HG02798 (cell line): ENCODE data around the gene PADI3.
A peak's percentile ranks its signal among the peaks of the same experiment; 100 is the strongest.

Source experiments
- ATAC-seq: cut with Tn5 transposase; IDR thresholded peaks from one replicate; pipeline ENCODE4 v1.9.1; 2021; ENCODE audit warnings: mild to moderate bottlenecking; ENCODE audit not compliant: unreplicated experiment, poor library complexity

The PADI3 gene

DNA sequence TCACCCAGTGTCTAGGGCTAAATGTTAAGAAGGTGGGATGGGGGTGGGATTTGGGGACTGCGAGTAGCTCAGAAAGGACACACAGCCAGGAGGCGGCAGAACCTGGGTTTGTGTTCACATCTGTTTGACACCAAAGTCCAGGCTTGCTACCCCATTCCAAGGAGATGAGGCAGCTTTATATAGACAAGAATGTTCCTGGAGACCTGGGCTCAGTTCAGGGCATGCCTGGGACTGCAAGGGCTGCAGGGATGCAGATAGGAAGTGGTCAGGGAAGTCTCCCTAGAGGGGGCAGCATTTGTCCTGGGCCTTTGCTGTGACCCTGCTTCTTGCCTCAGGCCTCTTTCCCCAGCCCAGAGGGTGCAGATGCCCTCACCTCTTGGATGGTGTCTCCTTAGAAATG lies 16.3 kb downstream of the PADI3 start:
- no peak for ATAC-seq

DNA sequence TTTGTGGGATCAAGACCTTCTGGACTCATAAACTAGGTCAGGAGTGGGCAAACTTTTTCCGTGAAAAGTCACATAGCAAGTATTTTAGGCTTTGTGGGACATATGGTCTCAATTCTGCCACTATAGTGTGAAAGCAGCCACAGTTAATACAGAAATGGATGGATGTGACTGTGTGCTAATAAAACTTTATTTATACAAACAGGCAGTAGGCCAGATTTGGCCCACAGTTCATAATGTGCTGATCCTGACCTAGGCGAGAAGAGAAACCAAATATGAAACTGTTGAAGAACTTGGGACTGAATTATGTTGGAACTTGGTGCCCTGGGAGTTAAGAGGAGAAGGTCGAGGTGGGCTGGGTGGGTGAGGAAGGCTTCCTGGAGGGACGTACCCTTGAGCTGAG lies 17.1 kb downstream of the PADI3 start:
- no peak for ATAC-seq

- no peak for ATAC-seq
These were observed 22.2 kb downstream of the PADI3 start for GRCh38 chr1:17270891-17271765.

- no peak for ATAC-seq
These were observed 23.2 kb downstream of the PADI3 start for GRCh38 chr1:17272066-17272465.

DNA sequence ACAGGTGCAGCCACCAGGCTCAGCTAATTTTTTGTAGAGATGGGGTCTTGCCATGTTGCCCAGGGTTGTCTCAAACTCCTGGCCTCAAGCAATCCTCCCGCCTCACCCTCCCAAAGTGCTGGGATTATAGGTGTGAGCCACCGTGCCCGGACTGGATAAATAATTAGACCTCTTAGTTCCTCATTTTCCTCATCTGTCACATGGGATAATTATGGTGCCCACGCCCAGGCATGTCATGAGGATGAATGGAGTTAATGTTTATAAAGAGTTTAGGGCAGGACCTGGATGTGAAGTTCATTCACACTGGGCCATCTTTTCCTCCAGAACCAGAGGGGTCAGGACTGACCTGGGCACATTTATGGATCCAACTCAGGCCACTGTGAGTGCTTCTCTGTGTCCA lies 23.7 kb downstream of the PADI3 start:
- no peak for ATAC-seq

GRCh38 chr1:17273096-17273495 lies 24.2 kb downstream of the PADI3 start:
- ATAC-seq, result no peak

GRCh38 chr1:17274186-17275170 lies 25.6 kb downstream of the PADI3 start:
- peak; percentile 36 for ATAC-seq

- no peak for ATAC-seq
These were observed 27.7 kb downstream of the PADI3 start for GRCh38 chr1:17276568-17276967.

DNA sequence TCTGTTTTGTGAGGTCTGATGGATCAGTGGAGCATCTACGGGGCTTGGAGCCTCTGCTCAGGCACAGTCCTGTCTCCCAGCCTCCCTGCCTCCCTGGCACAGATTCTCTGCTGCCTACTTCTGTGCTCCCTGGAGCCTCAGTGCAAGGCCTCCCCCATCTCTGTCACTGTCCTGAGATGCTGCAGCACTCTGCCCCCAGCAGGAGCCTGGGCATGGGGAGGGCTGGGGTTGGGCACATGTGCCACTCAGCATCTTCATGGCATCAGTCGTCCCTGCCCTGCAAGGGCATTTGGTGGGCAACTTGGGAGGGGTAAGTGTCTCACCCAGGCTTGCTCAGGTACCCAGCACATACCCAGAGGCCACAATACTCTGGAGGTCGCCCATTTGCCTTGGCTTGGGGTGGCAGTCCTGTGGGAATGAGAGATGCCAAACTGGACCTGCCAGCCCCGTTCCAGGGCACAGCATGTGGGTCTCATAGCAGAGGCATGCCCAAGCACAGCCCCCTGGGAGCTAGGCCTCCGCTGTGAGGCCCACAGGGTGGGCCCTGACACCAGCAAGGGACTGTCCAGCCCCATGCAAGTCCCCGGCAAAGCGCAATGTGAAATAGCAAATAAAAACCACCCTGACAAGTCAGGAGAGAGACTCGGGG lies 28.7 kb downstream of the PADI3 start:
- no peak for ATAC-seq

DNA sequence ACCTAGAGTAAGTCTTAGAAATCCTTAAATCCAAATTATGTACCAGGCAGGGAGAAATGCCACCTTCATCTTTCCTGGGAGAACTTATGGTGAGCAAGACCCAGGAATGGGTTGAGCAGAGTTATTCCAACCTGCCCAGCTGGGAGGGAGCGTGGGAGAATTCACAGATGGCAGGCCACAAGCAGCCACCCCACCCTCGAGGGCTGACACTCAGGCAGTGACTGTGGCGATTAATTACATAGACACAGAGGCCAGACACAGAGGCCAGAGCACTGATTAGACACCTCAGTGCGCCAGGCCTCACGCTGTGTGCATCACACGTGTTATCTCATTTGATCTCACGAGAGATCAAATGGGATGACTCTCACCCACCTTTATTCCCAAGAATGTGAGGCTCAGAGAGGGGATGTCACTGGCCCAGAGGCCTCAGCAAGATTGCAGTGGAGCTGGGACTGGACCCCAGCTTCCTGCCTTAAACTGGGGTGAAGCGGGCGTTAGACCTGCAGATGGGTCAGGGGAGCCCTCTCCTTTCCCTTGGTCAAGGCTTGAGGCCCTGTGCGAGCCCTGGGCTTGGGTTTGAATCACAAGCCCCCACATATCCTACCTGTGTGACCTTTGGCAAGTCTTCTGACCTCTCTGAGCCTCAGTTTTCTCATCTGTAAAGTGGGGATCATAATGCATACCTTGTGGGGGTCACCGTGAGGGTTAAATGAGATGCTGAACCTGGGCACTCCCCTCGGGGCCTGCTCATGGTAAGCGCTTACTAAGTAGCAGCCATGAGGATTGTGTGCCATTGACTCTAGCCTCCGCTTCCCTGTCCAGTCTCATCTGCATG lies 30.3 kb downstream of the PADI3 start:
- ATAC-seq, result no peak

DNA sequence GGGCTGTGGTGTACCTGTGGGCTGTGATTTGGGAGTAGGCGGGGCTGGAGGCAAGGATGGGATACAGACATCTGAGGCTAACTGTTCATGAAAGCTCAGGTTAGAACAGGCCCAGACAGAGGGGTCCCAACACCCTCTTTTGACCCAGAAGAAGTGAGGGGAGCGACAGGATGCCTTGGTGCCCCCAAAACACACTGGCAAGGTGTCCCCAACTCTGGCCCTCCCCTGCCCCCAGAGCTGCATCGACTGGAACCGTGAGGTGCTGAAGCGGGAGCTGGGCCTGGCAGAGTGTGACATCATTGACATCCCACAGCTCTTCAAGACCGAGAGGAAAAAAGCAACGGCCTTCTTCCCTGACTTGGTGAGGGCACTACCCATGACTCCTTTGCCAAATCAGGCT lies 31.5 kb downstream of the PADI3 start:
- no peak for ATAC-seq

- ATAC-seq, result no peak
These were observed 32.0 kb downstream of the PADI3 start for GRCh38 chr1:17280894-17281293.

GRCh38 chr1:17281775-17282181 lies 32.9 kb downstream of the PADI3 start:
- ATAC-seq, result no peak

- ATAC-seq, result no peak
These were observed 33.9 kb downstream of the PADI3 start for GRCh38 chr1:17282836-17283235.

DNA sequence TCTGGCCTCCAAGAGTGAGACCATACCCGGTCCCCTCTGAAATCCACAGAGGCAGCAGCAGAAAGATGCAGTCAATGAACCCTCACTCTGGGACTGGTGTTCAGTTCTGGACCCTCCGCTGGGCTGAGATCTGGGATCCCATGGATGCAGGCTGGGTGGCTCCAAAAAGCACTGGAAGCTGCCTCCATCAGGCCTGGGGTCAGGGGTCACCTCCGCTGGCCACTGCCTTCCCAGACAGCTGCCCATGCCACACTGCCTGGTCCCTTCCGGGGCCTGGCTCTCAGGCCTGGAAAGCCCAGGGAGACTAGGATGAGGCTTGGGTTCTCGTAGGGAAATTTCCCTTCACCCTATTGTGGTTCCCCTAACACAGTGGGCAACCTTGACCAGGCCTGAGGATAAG lies 37.7 kb downstream of the PADI3 start:
- no peak for ATAC-seq

DNA sequence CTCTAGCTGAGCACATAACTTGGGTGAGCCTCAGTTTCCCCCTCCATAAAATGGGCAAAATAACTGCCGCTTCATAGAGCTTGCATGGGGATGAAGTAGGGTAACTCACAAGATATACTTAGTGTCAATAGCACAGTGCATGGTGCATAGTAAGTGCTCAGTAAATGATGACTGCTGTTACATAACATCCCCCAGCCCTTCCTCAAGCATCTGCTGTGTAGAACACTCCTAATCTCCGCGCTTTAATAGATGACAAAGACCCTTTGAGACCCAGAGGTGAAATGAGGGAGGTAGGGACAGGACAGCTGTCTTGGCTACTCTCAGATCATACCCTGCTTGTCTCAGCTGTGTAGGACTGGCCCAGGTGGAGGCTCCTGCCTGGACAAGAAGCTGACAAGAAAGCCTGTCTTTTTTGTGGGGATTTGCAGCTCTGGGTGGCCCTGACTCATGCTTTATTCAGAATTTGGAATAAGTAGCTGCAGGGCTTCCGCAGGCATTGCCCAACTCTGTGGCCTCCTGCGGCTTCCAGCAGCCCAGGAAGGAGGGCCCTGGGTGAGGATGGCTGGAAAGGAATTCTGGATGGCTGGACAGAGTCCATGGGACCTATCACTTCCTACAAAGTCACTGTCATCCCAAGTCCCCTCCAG lies 38.4 kb downstream of the PADI3 start:
- ATAC-seq, result no peak

GRCh38 chr1:17289721-17290120 lies 40.8 kb downstream of the PADI3 start:
- ATAC-seq, result no peak

GRCh38 chr1:17290553-17290952 lies 41.7 kb downstream of the PADI3 start:
- no peak for ATAC-seq
